Ovary (tissue), 9 donors: ENCODE measurements around the gene TENT4A. TPM values are rescaled to one million over a fixed set of nuclear protein-coding genes. Genes with fewer than 3 reads are reported as not detected.

Experiments used
- DNase-seq, 5 donors: peaks; one replicate each; pipeline ENCODE4 v3.0.0-alpha.2; 2019 to 2020
- H3K27ac ChIP-seq, 2 donors: fragments of 200-600 bp; one replicate each; pipeline versions ENCODE4 v1.5.1 to v1.8.0; 2019 to 2022
- H3K27me3 ChIP-seq: fragments of 200-600 bp; one replicate; pipeline ENCODE4 v1.8.0; 2022
- H3K36me3 ChIP-seq: fragments of 200-600 bp; sonication (generic); one replicate; pipeline ENCODE4 v1.5.1; 2019
- H3K4me1 ChIP-seq: one replicate; pipeline ENCODE4 v1.8.1; 2013; ENCODE audit warnings: mild to moderate bottlenecking, moderate library complexity; ENCODE audit not compliant: insufficient read depth
- H3K4me3 ChIP-seq: fragments of 200-600 bp; sonication (generic); one replicate; pipeline ENCODE4 v1.5.1; 2017
- H3K9me3 ChIP-seq, 2 donors: fragments of 200-600 bp in 1 of 2; sonication (generic) in 1 of 2; one replicate each; pipeline versions ENCODE4 v1.5.1 to v1.8.1; 2013 to 2019; ENCODE audit warnings: mild to moderate bottlenecking in 1 of 2, moderate library complexity in 1 of 2
- EP300 ChIP-seq: sonication (generic); formaldehyde crosslinking; IDR thresholded peaks from one replicate; pipeline ENCODE4 v1.6.1; 2017; ENCODE audit warnings: antibody characterized with exemption
- POLR2A ChIP-seq: fragments of 450-650 bp; IDR thresholded peaks from one replicate; pipeline ENCODE4 v1.6.1; 2017; ENCODE audit warnings: antibody characterized with exemption, mild to moderate bottlenecking, moderate library complexity
- WGBS, 3 donors: extraction: QIAGEN DNeasy Blood & Tissue Kit in 1 of 3; methylation state at CpG; one replicate each; pipeline versions ENCODE4 v1.1.5 to v1.1.7; 2013 to 2017; 5-methylcytosine and 5-hydroxymethylcytosine counted together
- intact Hi-C, 4 donors: fragments of 100-400 bp; cut with DNase I; formaldehyde crosslinking; loops; one replicate each; pipeline versions ENCODE4 v1.11.0 to v1.15.1; 2022 to 2023
- polyA plus RNA-seq, 2 donors: library from polyadenylated mRNA; stranded (reverse); fragments of 200-250 nt in 1 of 2; fragments of 350-450 nt in 1 of 2; fragmentation: Illumina TruSeq in 1 of 2; extraction: RNeasy Lipid Tissue Mini Kit (QIAGEN cat#74804) in 1 of 2; gene quantifications; one replicate each; pipeline ENCODE4 v1.2.3, GENCODE V29; 2013 to 2014
- total RNA-seq, 7 donors: library from RNA; depleted of rRNA in 2 of 7; stranded (reverse); fragments of >200 nt in 2 of 7; fragmentation: NEBNext Ultra II Directional in 3 of 7; extraction: Animal tissue kit (Norgen Biotek cat#: 25700) in 3 of 7; gene quantifications; one replicate each; pipeline versions ENCODE4 v1.1.0 to v1.2.4, GENCODE V29; 2016 to 2023
- TF ChIP-seq, protein P1 (sequence below), 3 donors: fragments of 450-650 bp in 2 of 3; fragments of 200-600 bp in 1 of 3; IDR thresholded peaks; one replicate each; pipeline versions ENCODE4 v1.5.1 to v1.8.0; 2016 to 2022; ENCODE audit warnings: antibody characterized with exemption in 3 of 3, mild to moderate bottlenecking in 1 of 3
- donor health status: DM: no; HTN: no; CAD: no; lungs with moderate emphysema.
- donor health status: DM: no; HTN: no; CAD: no.
- donor health status: Bipolar disorder and iron deficiency.
- donor health status: DM: yes; HTN: yes; CAD: no.
- donor health status: DM: no; HTN: no; CAD: no.
- donor health status: DM: yes; HTN: yes; CAD: no.

Gene TENT4A
- total and polyA plus RNA-seq, 9 donors, result 12.4 to 29.6 (median 22.9) TPM

GRCh38 chr5:6731465-6732237 is 18.4 kb downstream of the TENT4A start:
- WGBS, 3 donors, result 56 to 58% (median 56%) methylated on average over 7 of the region's 7 CpGs
- no peaks in the 10 kb centered on the region for H3K9me3 ChIP-seq
- no peak for TF ChIP-seq POLR2A
- no peak for TF ChIP-seq EP300
- TF ChIP-seq, protein P1, sequence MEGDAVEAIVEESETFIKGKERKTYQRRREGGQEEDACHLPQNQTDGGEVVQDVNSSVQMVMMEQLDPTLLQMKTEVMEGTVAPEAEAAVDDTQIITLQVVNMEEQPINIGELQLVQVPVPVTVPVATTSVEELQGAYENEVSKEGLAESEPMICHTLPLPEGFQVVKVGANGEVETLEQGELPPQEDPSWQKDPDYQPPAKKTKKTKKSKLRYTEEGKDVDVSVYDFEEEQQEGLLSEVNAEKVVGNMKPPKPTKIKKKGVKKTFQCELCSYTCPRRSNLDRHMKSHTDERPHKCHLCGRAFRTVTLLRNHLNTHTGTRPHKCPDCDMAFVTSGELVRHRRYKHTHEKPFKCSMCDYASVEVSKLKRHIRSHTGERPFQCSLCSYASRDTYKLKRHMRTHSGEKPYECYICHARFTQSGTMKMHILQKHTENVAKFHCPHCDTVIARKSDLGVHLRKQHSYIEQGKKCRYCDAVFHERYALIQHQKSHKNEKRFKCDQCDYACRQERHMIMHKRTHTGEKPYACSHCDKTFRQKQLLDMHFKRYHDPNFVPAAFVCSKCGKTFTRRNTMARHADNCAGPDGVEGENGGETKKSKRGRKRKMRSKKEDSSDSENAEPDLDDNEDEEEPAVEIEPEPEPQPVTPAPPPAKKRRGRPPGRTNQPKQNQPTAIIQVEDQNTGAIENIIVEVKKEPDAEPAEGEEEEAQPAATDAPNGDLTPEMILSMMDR (IDR thresholded peaks at IDR 0.05), result no peak
- no peaks in the 10 kb centered on the region for H3K27me3 ChIP-seq
- H3K4me3 ChIP-seq, result no peak overlapping the region
- intact Hi-C loops, result loop anchor here in 1 of 4 donors (10.0 kb wide), 1 partner anchor 97 kb away; the partner anchor contains the start of genes NSUN2 and SRD5A1
- no peak overlapping the region for H3K27ac ChIP-seq
- H3K4me1 ChIP-seq, result peaks cover 24% of the 10 kb centered on the region
- DNase-seq, result no peak
- no peaks in the 10 kb centered on the region for H3K36me3 ChIP-seq

DNA sequence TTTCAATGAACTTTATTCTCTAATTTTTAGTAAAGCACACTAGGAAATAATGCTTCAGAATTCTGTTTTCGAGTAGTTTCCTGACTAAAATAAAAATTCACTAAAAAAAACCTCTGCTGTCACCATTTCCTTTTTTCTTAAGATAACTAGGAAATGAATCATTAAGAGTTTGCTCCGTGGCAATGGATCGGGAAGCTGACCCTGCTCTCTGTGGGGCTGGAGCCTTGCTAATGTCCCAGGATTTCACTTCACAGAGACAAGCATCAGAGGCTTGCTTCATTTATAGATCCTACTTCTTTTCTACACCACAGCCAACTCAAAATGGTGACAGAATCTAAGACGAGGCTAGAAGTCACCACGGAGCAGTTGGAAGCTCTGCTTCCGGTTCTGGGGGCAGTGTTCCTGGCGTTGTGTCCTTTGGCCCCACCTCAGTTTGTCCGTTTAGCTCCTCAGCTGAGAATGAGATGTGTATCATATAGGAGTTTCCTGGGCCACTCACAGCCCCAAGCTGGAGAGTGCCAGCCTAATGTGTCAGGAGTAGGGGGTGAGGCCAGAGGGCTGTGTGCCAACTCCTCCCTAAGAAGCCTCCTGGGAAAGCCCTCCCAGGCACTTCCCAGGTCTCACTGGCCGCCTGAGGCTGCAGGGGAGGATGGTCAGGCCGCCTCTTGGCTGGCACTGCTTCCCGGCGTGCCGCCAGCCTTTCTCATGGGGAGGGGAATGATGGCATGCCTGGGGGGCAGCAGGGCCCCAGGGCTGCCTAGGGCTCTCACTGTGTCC is 19.6 kb downstream of the TENT4A start:
- Histone ChIP-seq H3K36me3 (no peaks in the 10 kb centered on the region), H3K4me1 (peaks cover 22% of the 10 kb centered on the region), H3K4me3 (no peak overlapping the region), H3K9me3 (no peaks in the 10 kb centered on the region), H3K27ac (no peak overlapping the region), H3K27me3 (no peaks in the 10 kb centered on the region)
- intact Hi-C loops, result loop anchor here in 1 of 4 donors (10.0 kb wide), 1 partner anchor 98 kb away; the partner anchor contains the start of genes NSUN2 and SRD5A1
- peak in 2 of 5 donors; percentile 44 to 52 for DNase-seq
- 12 to 22% (median 18%) methylated on average over 13 of the region's 13 CpGs for WGBS, 3 donors
- TF ChIP-seq POLR2A (no peak), EP300 (no peak)
- TF ChIP-seq, protein P1 (IDR thresholded peaks at IDR 0.05), result no peak

GRCh38 chr5:6733411-6734242 is 20.4 kb downstream of the TENT4A start:
- H3K27ac ChIP-seq, result no peak overlapping the region
- H3K9me3 ChIP-seq, result no peaks in the 10 kb centered on the region
- DNase-seq, result peak in 2 of 5 donors; percentile 9 to 13
- H3K4me3 ChIP-seq, result no peak overlapping the region
- no peaks in the 10 kb centered on the region for H3K36me3 ChIP-seq
- TF ChIP-seq EP300, result no peak
- TF ChIP-seq, protein P1 (IDR thresholded peaks at IDR 0.05), result no peak
- no peak for TF ChIP-seq POLR2A
- WGBS, 3 donors, result 38 to 63% (median 46%) methylated on average over 21 of the region's 21 CpGs
- no peaks in the 10 kb centered on the region for H3K27me3 ChIP-seq
- intact Hi-C loops, result loop anchor here in 1 of 4 donors (10.0 kb wide), 1 partner anchor 99 kb away; the partner anchor contains the start of genes NSUN2 and SRD5A1
- peaks cover 21% of the 10 kb centered on the region for H3K4me1 ChIP-seq

DNA sequence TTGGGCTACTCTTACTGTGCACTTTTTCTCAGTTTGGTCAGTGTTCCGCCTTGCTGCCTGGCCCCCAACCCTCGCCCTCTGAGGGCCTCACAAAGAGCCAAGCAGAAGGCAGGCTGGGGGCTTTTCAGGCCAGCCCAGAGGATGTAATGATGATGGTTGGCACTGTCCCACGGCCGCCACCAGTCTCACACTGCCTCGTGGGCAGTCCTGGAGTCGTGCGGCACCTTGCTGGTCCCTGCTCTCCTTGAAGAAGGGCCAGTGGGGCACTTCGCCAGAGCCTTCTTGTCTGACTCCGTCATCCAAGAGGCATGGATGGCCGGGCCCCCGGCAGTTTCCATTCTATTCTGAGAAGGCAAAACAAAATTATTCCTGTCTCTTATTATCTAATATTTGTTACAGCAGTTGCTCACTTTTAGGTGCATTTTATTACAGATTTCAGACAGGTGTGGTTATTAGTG is 21.0 kb downstream of the TENT4A start:
- Histone ChIP-seq H3K4me3 (no peak overlapping the region), H3K36me3 (no peaks in the 10 kb centered on the region), H3K27me3 (no peaks in the 10 kb centered on the region), H3K27ac (no peak overlapping the region), H3K9me3 (no peaks in the 10 kb centered on the region), H3K4me1 (peaks cover 21% of the 10 kb centered on the region)
- intact Hi-C loops, result loop anchor here in 1 of 4 donors (10.0 kb wide), 1 partner anchor 99 kb away; the partner anchor contains the start of genes NSUN2 and SRD5A1
- TF ChIP-seq POLR2A (no peak), EP300 (no peak)
- TF ChIP-seq, protein P1 (IDR thresholded peaks at IDR 0.05), result no peak
- 50 to 62% (median 58%) methylated on average over 11 of the region's 11 CpGs for WGBS, 3 donors
- peak; percentile 32 to 57 (median 48) for DNase-seq
